NB4 (cell line): ENCODE results near the gene LIN37.

Source experiments
- CTCF ChIP-seq: IDR thresholded peaks from one replicate; pipeline ENCODE4 v1.5.1; 2012; ENCODE audit warnings: low read depth, low read length
- POLR2A ChIP-seq: IDR thresholded peaks from 2 replicates; pipeline ENCODE4 v1.6.1; 2011; ENCODE audit warnings: mild to moderate bottlenecking; ENCODE audit not compliant: insufficient read length; ENCODE audit errors: extremely low read depth

GRCh38 chr19:35791814-35792279 is 43.5 kb downstream of the LIN37 start:
- TF ChIP-seq CTCF (no peak), POLR2A (no peak)
